Measurements from ENCODE around the gene PRKAG2.

DNA sequence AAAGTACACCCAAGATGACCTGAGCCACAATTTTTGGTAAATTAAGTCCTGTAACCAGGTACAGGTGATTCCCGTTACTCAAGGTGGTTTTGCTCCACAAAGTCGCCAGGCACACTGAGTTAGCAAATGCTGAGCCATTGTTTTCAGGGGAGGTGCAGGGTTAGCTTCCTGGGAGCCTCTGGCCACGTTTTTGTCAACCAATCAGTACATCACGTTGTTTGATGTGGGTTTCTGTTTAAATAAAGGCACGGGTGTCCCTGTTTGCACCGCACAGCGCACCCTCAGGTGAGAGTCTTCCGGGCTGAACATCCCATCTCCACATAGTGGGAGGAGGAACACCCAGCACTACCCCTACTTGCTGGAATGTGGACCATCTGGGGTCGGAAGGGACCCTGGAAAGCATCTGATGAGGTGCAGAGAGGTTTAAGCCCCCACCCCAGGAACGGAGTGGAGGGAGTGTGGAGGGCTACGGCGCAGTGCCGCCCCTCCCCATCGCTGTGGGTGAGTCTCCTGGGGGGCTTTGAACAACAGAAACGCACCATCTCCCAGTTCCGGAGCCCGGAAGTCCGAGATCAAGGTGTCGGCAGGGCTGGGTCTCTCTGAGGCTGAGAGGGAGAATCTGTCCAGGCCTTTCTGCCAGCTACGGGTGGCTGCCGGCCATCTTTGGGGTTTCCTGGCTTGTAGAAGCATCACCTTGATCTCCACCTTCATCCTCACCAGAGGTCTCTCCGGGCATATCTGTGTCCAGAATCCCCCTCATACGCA, 42.5 kb downstream of the PRKAG2 start:
- TF ChIP-seq POLR2AphosphoS5 (IDR thresholded peaks at IDR 0.05; ENCODE audit: borderline replicate concordance, low read depth, low read length): no peak
- no peak for TF ChIP-seq EZH2 (IDR thresholded peaks at IDR 0.05)
- no peak for TF ChIP-seq FOXP2 (optimal IDR thresholded peaks at IDR 0.05; ENCODE audit: control extremely low read depth, extremely low read length, insufficient read depth)

Data from SK-N-MC (cell line).